BLaER1 treated with 17β-estradiol and CSF1 and Interleukin-3, amounts not matched to agents 10 nM and 100 nM (cell line): ENCODE measurements around the gene PTPRF.
A peak's percentile ranks its signal among the peaks of the same experiment; 100 is the strongest.

Experiments
- H3K27ac ChIP-seq, 11 experiments: shearing (Covaris generic); formaldehyde crosslinking; 2 replicates each; pipeline ENCODE4 v1.8.1; 2022
- H3K27me3 ChIP-seq, 11 experiments: shearing (Covaris generic); formaldehyde crosslinking; 2 replicates each; pipeline ENCODE4 v1.8.1; 2022
- H3K36me3 ChIP-seq, 11 experiments: shearing (Covaris generic); formaldehyde crosslinking; 2 replicates each; pipeline ENCODE4 v1.8.1; 2022
- H3K4me1 ChIP-seq, 10 experiments: shearing (Covaris generic); formaldehyde crosslinking; 2 replicates each; pipeline ENCODE4 v1.8.1; 2022
- H3K4me2 ChIP-seq, 11 experiments: shearing (Covaris generic); formaldehyde crosslinking; 2 replicates each; pipeline ENCODE4 v1.8.1; 2022
- H3K4me3 ChIP-seq, 10 experiments: shearing (Covaris generic); formaldehyde crosslinking; 2 replicates each; pipeline ENCODE4 v1.8.1; 2022
- H3K9ac ChIP-seq, 11 experiments: shearing (Covaris generic); formaldehyde crosslinking; 2 replicates each; pipeline ENCODE4 v1.8.1; 2022
- H3K9me3 ChIP-seq, 11 experiments: shearing (Covaris generic); formaldehyde crosslinking; replicated peaks in 1 of 11; 2 replicates each; pipeline ENCODE4 v1.8.1; 2022
- H4K20me1 ChIP-seq, 11 experiments: shearing (Covaris generic); formaldehyde crosslinking; 2 replicates each; pipeline ENCODE4 v1.8.1; 2022
- Cebpa-rat ChIP-seq, 11 experiments: shearing (Covaris generic); IDR thresholded peaks; 2 replicates each; pipeline ENCODE4 v1.8.1; 2022

PTPRF gene

DNA sequence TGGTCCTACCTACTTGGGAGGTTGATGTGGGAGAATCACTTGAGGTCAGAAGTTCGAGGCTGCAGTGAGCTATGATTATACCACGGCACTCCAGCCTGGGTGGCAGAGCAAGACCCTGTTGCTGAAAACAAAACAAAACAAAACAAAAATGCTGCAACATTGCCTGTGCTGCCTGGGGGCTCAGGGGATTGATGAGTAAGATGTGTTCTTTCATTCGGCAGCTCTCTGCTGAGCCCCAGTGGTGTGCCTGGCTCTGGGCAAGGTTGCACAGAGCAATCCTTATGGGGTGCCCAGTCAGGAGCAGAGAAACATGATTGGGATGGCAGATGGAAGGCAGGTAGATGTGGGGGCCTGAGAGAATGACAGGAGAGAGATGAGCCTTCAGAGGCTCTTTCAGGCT, 90.7 kb downstream of the PTPRF start:
- Histone ChIP-seq H3K36me3 (peaks cover 0 to 51% (median 29%) of the 10 kb centered on the region in 11 experiments; a peak in 10 of 22 replicates), H3K4me1 (peaks cover 7 to 14% (median 13%) of the 10 kb centered on the region in 10 experiments; a peak in 18 of 20 replicates)

DNA sequence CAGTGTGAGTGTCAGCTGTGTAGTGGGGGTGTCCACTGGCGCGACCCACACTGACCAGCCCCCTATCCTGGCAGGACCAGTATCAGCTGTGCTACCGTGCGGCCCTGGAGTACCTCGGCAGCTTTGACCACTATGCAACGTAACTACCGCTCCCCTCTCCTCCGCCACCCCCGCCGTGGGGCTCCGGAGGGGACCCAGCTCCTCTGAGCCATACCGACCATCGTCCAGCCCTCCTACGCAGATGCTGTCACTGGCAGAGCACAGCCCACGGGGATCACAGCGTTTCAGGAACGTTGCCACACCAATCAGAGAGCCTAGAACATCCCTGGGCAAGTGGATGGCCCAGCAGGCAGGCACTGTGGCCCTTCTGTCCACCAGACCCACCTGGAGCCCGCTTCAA, 91.2 kb downstream of the PTPRF start:
- peaks cover 7 to 14% (median 13%) of the 10 kb centered on the region in 10 experiments; a peak in 18 of 20 replicates for H3K4me1 ChIP-seq
- no peak for TF ChIP-seq Cebpa-rat (IDR thresholded peaks at IDR 0.05)
- H3K4me3 ChIP-seq: no peak overlapping the region
- H3K4me2 ChIP-seq: peak overlapping the region in 6 of 11 experiments; percentile 5 to 49 (median 36); a peak in 9 of 22 replicates
- no peaks in the 10 kb centered on the region; a peak in 2 of 22 replicates for H4K20me1 ChIP-seq
- peak overlapping the region in 1 of 11 experiments; percentile 33; a peak in 1 of 22 replicates for H3K9ac ChIP-seq
- H3K36me3 ChIP-seq: peaks cover 0 to 49% (median 29%) of the 10 kb centered on the region in 11 experiments; a peak in 10 of 22 replicates
- no peak overlapping the region for H3K27ac ChIP-seq
- H3K9me3 ChIP-seq: no peaks in the 10 kb centered on the region
- H3K27me3 ChIP-seq: no peaks in the 10 kb centered on the region

More for the DNA sequence above, 90.7 kb downstream of the PTPRF start:
- no peaks in the 10 kb centered on the region for H3K27me3 ChIP-seq
- no peak overlapping the region for H3K9ac ChIP-seq
- H3K4me3 ChIP-seq: no peak overlapping the region
- no peak overlapping the region for H3K4me2 ChIP-seq
- no peaks in the 10 kb centered on the region for H3K9me3 ChIP-seq
- no peaks in the 10 kb centered on the region; a peak in 2 of 22 replicates for H4K20me1 ChIP-seq
- TF ChIP-seq Cebpa-rat (IDR thresholded peaks at IDR 0.05): no peak
- no peak overlapping the region for H3K27ac ChIP-seq

DNA sequence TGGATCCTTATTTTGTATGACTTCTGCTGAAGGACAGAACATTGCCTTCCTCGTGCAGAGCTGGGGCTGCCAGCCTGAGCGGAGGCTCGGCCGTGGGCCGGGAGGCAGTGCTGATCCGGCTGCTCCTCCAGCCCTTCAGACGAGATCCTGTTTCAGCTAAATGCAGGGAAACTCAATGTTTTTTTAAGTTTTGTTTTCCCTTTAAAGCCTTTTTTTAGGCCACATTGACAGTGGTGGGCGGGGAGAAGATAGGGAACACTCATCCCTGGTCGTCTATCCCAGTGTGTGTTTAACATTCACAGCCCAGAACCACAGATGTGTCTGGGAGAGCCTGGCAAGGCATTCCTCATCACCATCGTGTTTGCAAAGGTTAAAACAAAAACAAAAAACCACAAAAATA, 91.8 kb downstream of the PTPRF start:
- peak overlapping the region in 10 of 11 experiments; percentile 5 to 49 (median 32); a peak in 14 of 22 replicates for H3K4me2 ChIP-seq
- H3K27ac ChIP-seq: no peak overlapping the region
- no peaks in the 10 kb centered on the region for H3K27me3 ChIP-seq
- no peak for TF ChIP-seq Cebpa-rat (IDR thresholded peaks at IDR 0.05)
- peaks cover 7 to 14% (median 13%) of the 10 kb centered on the region in 10 experiments; a peak in 18 of 20 replicates for H3K4me1 ChIP-seq
- H3K36me3 ChIP-seq: peaks cover 0 to 43% (median 25%) of the 10 kb centered on the region in 11 experiments; a peak in 10 of 22 replicates
- peak overlapping the region in 2 of 11 experiments; percentile 29 to 33; a peak in 3 of 22 replicates for H3K9ac ChIP-seq
- no peaks in the 10 kb centered on the region for H3K9me3 ChIP-seq
- H4K20me1 ChIP-seq: no peaks in the 10 kb centered on the region; a peak in 2 of 22 replicates
- no peak overlapping the region for H3K4me3 ChIP-seq

DNA sequence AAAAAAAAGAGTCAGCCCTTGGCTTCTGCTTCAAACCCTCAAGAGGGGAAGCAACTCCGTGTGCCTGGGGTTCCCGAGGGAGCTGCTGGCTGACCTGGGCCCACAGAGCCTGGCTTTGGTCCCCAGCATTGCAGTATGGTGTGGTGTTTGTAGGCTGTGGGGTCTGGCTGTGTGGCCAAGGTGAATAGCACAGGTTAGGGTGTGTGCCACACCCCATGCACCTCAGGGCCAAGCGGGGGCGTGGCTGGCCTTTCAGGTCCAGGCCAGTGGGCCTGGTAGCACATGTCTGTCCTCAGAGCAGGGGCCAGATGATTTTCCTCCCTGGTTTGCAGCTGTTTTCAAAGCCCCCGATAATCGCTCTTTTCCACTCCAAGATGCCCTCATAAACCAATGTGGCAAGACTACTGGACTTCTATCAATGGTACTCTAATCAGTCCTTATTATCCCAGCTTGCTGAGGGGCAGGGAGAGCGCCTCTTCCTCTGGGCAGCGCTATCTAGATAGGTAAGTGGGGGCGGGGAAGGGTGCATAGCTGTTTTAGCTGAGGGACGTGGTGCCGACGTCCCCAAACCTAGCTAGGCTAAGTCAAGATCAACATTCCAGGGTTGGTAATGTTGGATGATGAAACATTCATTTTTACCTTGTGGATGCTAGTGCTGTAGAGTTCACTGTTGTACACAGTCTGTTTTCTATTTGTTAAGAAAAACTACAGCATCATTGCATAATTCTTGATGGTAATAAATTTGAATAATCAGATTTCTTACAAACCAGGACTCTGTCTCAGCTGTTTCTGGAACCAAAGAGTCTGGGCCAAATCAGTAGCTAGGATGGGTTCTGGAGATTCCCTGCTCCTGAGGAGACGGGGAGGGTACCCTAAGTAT, 92.5 kb downstream of the PTPRF start:
- H3K4me1 ChIP-seq: peaks cover 7 to 14% (median 13%) of the 10 kb centered on the region in 10 experiments; a peak in 18 of 20 replicates
- TF ChIP-seq Cebpa-rat (IDR thresholded peaks at IDR 0.05): no peak
- H3K27me3 ChIP-seq: no peaks in the 10 kb centered on the region
- H3K36me3 ChIP-seq: peaks cover 0 to 36% (median 20%) of the 10 kb centered on the region in 11 experiments; a peak in 10 of 22 replicates
- H3K27ac ChIP-seq: no peak overlapping the region
- H4K20me1 ChIP-seq: no peaks in the 10 kb centered on the region; a peak in 2 of 22 replicates
- H3K9me3 ChIP-seq: no peaks in the 10 kb centered on the region
- H3K4me3 ChIP-seq: no peak overlapping the region
- peak overlapping the region in 9 of 11 experiments; percentile 5 to 49 (median 35); a peak in 10 of 22 replicates for H3K4me2 ChIP-seq
- H3K9ac ChIP-seq: no peak overlapping the region; a peak in 1 of 22 replicates

DNA sequence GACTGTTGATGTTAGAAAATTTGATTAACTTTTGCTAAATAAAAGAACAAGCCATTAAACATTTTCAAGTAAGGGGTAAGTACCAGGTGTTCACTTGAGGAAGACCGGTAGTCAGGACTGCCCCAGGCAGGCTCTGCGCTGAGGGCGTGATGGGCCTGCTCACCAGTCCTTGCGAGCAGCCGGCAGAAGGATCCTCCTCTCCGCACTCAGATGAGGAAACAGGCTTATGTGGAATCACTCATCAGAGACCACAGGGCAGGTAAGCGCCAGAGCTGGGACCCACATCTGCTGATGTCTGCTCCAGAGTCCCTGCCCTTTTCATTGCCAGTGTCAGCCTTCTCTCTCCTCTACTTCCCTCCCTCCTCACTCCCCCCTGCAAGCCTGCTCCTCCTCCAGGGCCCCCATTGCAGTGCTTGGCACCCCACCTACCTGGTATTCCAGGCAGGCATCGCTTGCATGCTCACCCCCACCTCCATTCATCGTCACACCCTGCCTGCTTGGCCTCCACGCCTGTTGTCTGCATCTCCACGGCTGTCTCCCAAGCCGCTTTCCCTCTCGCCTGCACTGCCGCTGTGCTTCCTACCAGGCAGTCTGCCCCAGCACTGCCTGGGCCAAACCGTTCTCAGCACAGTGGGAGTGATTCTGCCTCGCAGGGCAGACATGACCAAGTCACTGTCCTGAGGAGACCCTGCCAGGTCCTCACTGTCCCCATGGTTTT, 94.5 kb downstream of the PTPRF start:
- no peaks in the 10 kb centered on the region; a peak in 1 of 22 replicates for H4K20me1 ChIP-seq
- no peak for TF ChIP-seq Cebpa-rat (IDR thresholded peaks at IDR 0.05)
- peaks cover 0 to 17% (median under 1%) of the 10 kb centered on the region in 11 experiments; a peak in 8 of 22 replicates for H3K36me3 ChIP-seq
- H3K9me3 ChIP-seq: no peaks in the 10 kb centered on the region
- H3K27ac ChIP-seq: no peak overlapping the region
- H3K4me2 ChIP-seq: no peak overlapping the region
- H3K4me3 ChIP-seq: no peak overlapping the region
- H3K27me3 ChIP-seq: no peaks in the 10 kb centered on the region
- H3K4me1 ChIP-seq: peaks cover 7 to 14% (median 13%) of the 10 kb centered on the region in 10 experiments; a peak in 18 of 20 replicates
- H3K9ac ChIP-seq: no peak overlapping the region

DNA sequence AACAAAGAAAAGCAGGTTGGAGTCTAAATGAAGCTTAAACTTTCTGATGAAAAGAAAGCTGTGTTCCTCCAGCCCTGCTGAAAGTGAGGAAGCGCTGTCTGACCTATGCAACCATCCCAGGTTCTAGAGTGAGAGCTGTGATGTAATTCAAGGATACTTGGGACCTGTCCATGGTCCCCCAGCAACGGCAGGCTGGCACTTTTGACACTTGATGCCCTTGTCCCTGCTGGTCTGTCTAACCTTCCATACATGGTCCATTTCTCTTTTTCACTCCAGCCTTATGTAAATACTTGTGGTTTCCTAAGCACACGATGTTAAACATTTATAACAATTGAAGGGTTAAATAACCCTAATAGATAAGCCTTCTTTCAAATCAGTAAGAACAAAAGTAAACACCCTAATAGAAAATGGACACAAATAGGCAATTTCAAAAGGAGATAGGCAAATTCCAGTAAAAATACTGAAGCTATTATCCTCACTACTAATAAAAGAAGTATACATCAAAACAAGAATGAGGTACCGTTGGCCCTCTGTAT, 101.5 kb downstream of the PTPRF start:
- H3K9ac ChIP-seq: no peak overlapping the region

DNA sequence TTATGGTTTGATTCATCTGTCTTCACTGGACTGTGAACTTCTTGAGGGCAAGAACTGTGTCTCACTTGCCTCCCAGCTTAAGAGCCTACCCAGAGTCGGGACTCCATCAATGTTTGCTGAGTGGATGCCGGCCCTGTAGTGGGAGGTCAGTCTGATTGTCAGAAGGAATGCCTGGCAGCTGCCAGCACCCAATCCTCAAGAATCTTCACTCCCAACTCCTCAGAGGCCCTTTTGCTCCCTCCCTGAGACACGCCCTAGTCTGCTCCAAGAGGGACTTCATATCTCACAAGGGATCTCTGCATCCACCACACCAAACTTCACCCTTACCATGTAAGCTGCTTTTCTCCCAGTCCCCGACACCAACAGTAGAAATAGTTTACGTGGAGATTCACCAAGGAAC, 104.0 kb downstream of the PTPRF start:
- no peak overlapping the region for H3K27ac ChIP-seq
- no peak for TF ChIP-seq Cebpa-rat (IDR thresholded peaks at IDR 0.05)
- no peaks in the 10 kb centered on the region for H3K27me3 ChIP-seq
- no peaks in the 10 kb centered on the region for H3K36me3 ChIP-seq
- H4K20me1 ChIP-seq: no peaks in the 10 kb centered on the region
- H3K9ac ChIP-seq: no peak overlapping the region
- no peak overlapping the region for H3K4me2 ChIP-seq
- H3K9me3 ChIP-seq: no peaks in the 10 kb centered on the region
- no peak overlapping the region for H3K4me3 ChIP-seq
- no peaks in the 10 kb centered on the region for H3K4me1 ChIP-seq

More for the DNA sequence above, 101.5 kb downstream of the PTPRF start:
- Histone ChIP-seq H3K9me3 (no peaks in the 10 kb centered on the region), H3K27ac (no peak overlapping the region), H3K36me3 (no peaks in the 10 kb centered on the region), H4K20me1 (no peaks in the 10 kb centered on the region), H3K27me3 (no peaks in the 10 kb centered on the region), H3K4me2 (no peak overlapping the region), H3K4me3 (no peak overlapping the region), H3K4me1 (no peaks in the 10 kb centered on the region)
- no peak for TF ChIP-seq Cebpa-rat (IDR thresholded peaks at IDR 0.05)

DNA sequence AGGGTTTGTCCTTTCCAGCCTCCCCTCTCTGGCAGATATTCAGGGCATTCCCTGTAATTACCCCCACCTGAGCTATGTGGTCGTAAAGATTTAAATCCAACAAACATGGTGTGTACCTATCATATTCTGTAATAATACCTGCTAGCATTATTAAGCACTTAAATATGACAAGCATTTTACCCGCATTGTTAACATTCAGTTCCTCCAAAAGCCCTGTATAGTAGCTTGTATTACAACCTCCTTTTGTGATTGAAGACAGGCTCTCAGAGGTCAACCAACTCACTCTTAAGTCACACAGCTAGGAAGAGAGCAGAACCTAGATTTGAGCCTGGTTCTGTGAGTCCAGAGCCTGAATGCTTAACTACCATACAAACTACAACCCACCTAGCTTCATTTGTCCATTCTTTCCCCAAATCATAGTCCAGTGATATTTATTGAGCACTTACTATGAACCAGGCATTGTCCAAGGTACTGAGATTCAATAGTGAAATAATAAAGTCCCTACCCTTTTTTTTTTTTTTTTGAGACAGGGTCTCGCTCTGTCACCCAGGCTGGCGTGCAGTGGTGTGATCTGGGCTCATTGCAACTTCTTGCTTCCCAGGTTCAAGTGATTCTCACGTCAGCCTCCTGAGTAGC, 105.4 kb downstream of the PTPRF start:
- H3K27me3 ChIP-seq: no peaks in the 10 kb centered on the region
- no peak overlapping the region for H3K4me3 ChIP-seq
- no peak overlapping the region for H3K9ac ChIP-seq
- no peaks in the 10 kb centered on the region for H3K36me3 ChIP-seq
- H4K20me1 ChIP-seq: no peaks in the 10 kb centered on the region
- no peak overlapping the region for H3K27ac ChIP-seq
- no peak for TF ChIP-seq Cebpa-rat (IDR thresholded peaks at IDR 0.05)
- no peaks in the 10 kb centered on the region for H3K9me3 ChIP-seq
- no peaks in the 10 kb centered on the region for H3K4me1 ChIP-seq
- H3K4me2 ChIP-seq: no peak overlapping the region
